DMS53 treated with DMSO at 0.1 percent for 48 hours (cell line): ENCODE measurements around the gene ROBO3.

Experiments
- DNase-seq: peaks from one replicate; lab custom pipeline; 2025; ENCODE audit not compliant: unreplicated experiment; lab: John Stamatoyannopoulos, UW

ROBO3 gene, protein sequence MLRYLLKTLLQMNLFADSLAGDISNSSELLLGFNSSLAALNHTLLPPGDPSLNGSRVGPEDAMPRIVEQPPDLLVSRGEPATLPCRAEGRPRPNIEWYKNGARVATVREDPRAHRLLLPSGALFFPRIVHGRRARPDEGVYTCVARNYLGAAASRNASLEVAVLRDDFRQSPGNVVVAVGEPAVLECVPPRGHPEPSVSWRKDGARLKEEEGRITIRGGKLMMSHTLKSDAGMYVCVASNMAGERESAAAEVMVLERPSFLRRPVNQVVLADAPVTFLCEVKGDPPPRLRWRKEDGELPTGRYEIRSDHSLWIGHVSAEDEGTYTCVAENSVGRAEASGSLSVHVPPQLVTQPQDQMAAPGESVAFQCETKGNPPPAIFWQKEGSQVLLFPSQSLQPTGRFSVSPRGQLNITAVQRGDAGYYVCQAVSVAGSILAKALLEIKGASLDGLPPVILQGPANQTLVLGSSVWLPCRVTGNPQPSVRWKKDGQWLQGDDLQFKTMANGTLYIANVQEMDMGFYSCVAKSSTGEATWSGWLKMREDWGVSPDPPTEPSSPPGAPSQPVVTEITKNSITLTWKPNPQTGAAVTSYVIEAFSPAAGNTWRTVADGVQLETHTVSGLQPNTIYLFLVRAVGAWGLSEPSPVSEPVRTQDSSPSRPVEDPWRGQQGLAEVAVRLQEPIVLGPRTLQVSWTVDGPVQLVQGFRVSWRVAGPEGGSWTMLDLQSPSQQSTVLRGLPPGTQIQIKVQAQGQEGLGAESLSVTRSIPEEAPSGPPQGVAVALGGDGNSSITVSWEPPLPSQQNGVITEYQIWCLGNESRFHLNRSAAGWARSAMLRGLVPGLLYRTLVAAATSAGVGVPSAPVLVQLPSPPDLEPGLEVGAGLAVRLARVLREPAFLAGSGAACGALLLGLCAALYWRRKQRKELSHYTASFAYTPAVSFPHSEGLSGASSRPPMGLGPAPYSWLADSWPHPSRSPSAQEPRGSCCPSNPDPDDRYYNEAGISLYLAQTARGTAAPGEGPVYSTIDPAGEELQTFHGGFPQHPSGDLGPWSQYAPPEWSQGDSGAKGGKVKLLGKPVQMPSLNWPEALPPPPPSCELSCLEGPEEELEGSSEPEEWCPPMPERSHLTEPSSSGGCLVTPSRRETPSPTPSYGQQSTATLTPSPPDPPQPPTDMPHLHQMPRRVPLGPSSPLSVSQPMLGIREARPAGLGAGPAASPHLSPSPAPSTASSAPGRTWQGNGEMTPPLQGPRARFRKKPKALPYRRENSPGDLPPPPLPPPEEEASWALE (N-terminal part only)

DNA sequence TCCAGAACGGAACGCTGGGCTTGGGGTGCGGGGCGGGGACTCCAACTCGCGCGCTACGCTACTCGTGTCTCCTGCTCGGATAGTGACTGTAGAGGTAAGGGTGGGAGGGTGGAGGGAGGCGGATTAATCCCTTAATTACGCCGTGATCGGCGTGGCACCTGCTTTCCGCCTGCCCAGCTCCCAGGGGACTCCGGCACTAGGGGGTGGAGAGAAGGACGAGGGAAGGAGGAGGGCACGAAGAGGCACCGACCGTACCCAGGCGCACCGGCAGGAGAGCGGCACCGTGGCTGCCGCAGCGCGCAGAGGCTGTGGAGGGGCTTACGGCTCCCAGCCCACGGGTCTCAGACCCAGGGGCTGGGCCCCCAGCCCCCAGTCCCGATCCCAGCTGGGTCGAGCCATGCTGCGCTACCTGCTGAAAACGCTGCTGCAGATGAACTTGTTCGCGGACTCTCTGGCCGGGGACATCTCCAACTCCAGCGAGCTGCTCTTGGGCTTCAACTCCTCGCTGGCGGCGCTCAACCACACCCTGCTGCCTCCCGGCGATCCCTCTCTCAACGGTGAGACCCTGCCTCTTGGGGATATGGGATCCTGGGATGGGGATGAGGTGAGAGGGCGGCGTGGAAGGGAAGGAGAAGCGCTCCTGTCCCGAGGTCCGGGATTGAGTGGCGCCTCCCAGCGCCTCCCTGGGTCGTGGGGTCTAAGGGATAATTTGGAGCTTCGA, at the start of gene ROBO3:
TSS of gene ROBO3 (plus strand) at position 252 of the 721 bp plus-strand sequence. CDS start at position 398, 146 bp downstream.
- no peak for DNase-seq

DNA sequence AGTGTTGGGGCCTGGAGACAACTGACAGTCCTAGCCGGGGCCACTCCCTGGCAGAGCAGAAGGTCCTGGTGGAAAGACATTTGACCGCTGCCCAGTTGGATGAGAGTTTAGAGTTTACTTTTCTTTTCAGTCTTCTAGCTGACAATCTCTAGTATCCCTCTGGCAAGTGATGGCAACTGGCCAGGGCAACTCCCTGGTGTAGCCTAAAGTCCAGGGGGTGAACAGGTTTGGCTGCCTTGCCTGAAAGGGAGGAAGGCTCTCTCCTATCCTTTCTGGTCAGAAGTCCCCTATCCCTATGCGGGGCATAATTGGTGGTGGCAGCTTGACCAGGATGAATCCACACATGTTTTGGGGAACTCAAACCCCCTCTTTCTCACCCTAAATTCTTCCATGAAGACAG, 48.2 kb upstream of the ROBO3 start:
- DNase-seq: no peak

DNA sequence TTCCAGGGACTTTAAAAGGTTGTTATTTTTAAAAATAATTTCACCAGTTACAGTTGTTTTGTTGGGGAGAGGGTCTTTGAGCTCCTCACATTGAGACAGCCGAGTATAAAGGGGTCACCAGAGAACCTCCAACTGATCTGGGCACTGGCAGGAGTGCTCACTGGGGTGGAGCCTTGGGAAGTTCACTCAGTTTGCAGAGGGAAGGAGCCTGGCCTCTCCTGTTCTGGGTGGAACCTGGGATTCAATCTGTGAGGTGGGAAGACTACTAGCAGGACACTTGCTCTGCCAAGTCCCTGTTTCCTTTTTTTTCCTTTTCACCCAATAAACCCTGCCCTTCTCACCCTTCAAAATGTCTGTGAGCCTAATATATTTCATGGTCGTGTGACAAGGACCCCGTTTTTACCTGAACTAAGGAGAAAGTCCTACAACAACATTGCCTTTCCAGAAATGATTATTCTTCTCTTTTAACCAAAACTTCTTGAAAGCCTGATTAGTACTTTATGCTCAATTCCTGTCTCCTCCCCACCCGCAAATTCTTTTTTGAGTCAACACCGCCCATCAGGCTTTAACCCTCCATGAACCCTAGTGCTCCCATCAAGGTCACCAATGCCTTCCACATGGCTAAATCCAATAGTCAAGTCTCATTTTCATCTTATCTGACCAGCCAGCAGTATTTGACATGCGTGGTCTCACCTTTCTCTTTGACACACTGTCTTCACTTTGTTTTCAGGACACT, 43.1 kb upstream of the ROBO3 start:
- DNase-seq: no peak

DNA sequence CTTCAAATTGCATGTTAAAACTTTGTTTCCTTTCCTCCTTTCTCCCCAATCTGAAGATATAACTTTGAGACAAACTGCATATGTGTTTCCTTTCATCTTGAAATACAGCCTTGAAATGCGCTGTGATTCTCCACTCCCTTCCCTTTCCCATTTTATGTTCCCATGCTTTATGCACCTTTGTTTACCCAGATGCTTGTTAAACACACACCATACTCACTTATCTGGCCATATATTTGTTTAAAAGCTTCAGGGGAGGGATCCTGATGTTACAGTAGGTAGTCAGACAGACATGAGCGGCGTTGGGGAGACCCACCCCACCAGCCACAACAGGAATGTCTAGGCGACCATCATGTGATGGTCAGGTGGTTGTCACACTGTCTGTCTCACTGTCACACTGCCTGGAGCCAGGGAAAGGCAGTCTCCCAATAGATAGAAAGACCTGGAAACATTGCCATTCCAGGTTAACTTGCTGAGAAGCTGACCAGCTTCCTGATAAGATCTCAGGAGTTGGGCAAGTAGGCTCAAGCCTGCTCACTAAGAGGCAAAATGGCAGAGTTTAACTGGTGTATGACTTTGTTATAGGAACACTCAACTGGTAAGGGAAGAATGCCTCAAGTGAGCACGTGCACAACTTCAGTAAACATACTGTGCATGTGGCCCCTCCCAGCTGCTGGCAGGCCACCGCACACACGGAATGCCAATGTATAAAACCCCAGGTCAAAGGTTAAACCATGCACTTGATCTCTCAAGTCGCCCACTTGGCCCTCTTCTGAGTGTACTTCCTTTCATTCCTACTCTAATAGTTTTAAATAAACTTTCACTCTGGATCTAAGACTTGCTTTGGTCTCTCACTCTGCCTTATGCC, 41.5 kb upstream of the ROBO3 start:
- peak; percentile 49 for DNase-seq

DNA sequence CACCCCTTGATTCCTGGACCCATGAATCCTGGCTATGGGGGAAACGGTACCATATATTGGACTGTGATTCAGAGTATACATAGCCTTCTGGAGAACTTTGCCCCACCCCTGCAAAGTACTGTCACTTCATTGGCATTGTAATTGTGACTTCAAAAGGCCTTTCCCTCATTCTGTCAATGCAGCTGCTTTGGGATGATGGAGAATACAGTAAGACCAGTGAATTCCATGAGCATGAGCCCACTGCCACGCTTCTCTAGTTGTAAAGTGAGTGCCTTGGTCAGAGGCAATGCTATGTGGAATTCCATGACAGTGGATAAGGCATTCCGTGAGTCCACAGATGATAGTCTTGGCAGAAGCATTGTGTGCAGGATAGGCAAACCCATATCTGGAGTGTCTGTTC, 39.4 kb upstream of the ROBO3 start:
- DNase-seq: no peak

DNA sequence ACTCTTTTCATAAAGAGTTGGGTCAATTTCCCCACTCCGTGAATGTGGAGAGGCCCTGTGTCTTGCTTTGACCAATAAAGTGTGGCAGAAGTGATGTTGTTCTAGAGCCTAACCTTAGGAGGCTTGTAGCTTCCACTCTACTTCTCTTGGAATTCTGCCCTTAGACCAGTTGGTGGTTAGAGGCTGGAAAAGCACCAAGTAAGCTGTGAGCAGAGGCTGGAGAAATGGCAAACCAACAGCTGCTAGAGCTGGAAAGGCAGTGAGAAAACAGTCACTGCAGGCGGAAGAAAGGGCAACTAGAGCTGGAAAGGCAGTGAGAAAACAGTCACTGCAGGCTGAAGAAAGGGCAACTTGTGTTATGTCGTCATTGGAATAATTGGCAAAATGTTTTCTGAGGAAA, 35.2 kb upstream of the ROBO3 start:
- no peak for DNase-seq

DNA sequence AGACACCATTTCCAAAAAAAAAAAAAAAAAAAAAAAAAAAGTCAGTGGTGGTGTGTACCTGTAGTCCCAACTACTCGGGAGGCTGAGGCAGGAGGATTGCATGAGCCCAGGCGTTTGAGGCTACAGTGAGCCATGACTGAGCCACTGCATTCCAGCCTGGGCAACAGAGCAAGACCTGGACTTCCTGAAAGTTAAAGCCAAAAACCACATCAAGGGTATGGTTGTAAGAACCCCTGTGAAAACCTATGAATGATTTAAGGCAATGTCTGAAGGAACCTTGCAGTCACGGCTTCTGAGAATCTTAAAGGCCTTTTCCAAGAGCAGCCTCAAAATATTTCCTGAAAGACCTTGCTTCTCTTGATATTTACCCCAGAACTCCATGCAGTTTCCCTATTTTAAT, 34.5 kb upstream of the ROBO3 start:
- no peak for DNase-seq

DNA sequence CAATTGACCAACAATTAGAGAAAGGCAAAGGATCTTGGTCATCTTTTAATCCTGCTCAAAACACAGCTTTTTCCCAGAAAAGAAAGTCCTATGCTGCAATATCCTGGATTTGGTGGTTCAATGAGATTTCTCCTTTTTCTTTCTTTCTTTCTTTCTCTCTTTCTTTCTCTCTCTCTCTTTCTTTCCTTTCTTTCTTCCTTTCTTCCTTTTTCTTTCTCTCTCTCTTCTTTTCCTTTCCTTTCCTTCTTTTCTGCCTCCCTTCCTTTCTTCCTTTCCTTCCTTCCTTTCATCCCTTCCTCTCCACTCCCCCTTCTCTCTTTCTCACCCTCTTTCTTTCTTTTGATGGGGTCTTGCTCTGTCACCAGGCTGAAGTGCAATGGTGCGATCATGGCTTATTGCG, 33.3 kb upstream of the ROBO3 start:
- no peak for DNase-seq

DNA sequence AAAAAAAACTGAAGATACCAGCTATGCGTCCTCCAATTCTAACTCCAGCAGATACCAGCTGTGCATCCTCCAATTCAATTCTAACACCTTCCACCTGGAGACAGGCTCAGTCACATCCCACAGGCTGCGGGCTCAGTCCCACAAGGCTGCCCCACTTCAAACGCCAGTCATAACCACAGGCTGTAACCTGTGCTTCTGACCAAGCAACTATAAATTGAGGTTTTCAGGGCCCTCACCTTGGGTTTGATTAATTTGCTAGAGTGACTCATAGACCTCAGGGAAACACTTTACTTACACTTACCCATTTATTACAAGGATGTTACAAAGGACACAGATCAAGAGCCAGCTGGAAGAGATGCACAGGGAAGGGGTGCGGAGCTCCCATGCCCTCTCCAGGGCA, 32.7 kb upstream of the ROBO3 start:
- DNase-seq: no peak

DNA sequence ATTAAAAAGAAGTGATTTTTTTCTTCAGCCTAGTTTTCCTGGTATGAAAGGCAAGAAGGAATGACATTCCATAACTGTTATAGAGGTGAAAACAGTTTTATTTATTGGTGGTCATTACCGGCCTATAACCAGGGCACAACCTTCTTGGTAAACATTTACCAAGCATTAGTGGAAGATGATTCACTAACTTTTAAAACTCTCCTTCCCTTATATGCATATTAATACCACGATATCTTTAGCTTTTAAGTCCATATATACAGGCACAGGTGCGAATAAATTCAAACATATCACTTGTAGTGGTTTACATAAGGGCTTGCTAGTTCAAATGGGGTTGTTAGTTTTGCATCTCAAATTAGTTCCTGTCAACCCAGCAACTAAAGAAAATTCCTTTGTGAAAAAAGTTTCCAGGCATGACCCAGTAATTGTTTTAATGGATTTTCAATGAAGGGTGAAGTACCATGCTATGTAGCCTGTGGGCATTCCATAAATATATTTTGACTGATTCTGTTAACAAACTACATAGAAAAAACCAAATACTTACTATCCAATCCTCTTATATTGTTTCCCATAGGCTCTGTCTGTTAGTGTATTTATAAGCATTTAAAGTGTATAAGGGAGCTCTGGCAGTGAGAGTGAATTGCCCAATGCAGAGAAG, 30.6 kb upstream of the ROBO3 start:
- DNase-seq: no peak

DNA sequence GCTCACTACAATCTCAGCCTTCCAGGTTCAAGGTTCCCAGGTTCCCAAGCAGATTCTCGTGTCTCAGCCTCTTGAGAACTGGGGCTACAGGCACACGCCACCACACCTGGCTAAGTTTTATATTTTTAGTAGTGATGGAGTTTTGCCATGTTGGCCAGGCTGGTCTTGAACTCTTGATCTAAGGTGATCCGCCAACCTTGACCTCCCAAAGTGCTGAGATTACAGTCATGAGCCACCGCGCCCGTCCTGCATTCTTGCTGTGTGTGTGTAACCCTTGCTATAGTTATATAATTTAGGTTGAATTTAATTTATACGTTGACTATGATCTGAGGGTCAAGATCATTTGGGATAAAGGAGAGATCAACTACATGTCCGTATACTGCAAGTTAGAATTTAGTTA, 29.3 kb upstream of the ROBO3 start:
- DNase-seq: no peak

DNA sequence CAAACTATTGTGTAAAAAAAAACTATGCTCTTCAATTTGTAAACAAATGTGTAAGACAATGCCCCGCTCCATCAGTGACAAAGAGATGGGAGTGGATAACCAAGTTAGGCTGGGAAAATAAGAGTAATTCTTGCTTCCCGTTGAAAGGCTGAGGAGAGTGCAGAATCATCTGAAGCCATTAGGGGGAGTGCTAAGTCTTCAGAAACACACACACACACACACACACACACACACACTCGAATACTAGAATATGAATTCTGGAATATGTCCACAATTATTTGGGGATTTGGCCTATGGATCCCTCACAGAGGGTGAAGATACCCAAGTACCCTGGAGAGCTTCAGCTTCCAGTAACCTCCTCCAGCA, 27.8 kb upstream of the ROBO3 start:
- DNase-seq: peak; percentile 55

DNA sequence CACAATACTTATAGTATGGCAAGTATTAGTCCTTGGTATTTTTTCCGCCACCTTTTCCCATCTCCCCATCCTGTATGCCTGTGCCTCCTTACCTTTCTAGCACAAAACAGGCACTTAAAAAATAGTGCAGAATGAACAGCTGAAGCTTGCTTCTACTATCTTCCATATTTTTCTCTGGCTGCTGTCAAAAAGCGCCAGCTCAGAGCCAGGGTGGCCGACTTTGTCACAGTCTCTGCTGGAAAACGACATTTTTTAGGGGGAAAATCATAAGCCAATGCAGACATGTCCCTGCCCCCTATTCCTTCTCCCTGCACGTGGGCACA, 26.5 kb upstream of the ROBO3 start:
- no peak for DNase-seq

DNA sequence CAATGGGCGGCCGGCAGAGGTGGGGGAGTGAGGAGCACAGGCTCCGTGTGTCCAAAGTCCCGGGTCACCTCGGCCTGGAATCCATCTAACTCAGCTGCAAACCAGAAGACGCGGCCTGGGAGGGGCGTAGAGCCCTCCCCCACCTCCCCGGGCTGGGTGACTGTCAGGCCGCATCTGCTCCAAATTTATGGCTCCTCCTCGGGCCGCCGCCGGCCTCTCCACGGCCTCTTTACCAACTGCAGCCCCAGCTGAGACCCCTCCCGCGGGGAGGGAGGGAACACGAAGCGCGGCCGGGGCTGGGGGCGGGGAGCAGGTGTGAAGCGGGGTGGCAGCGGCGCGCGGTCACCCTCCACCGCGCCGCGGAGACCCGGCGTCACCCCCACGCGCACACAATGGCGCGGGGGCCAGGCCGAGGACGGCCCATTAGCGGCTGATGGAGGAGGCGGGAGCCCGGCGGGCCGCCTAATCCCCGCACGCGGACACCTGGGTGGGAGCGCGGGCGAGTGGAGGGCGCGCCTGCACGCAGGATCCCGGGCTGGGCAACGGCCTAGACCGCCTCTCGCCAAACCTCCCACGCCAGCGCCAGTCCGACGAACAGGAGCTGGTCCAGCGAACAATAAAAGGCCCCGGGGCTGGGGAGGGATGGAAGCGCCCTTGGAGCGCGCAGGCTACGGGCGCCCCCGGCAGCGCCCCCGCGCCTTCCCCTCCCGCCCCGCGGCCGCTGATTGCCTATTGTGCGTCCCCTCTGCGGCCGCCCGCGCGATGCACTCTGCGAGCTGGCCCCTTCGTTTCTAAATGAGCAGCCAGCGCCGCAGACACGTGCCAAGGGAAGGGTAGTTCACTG, 25.9 kb upstream of the ROBO3 start:
- no peak for DNase-seq

DNA sequence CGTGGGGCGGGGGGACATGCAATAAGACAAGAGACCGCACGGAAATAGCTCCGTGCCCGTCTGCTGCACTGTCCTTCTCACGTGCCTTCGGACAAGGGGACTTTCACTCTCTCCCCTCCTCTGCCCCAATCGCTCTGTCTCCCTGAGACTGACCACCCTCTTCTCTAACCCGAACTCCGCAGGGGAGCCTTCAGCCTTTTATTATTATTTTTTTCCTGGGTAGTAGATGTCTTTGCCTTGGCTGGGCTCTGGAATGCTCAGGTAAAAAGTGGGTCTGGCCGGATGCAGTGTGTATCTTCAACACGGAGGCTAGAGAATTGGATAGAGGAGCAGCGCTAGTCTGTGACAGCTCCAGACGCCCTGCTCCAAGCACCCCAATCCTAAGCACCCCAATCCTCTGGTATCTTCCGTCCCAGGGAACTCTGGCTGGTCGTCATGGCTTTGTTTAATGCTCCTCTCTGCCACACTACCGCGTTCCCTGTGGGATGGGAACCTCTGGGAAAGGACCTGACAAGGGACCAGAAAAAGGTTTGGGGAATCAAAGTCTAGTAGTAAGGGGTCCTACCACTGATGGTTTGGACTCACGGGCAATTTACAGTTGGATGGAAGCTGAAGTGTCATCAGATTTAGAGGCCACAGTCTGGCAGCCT, 25.1 kb upstream of the ROBO3 start:
- DNase-seq: no peak

DNA sequence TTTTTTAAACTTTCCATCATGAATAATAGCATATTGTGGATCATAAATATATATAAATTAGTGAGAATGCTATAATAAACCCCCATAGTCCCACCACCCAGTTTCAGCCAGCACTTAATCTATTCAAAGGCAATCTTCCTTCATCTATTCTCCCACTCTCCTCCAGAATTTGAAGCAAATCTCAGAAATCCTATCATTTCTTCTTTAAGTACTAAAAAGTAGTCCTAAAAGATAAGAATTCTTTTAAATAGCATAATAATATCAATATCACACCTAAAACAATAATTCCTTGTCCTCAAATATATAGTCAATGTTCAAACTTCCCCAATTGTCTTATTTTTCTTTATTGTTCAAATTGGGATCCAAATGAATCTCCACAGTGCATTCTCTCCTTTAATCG, 24.6 kb upstream of the ROBO3 start:
- DNase-seq: no peak

DNA sequence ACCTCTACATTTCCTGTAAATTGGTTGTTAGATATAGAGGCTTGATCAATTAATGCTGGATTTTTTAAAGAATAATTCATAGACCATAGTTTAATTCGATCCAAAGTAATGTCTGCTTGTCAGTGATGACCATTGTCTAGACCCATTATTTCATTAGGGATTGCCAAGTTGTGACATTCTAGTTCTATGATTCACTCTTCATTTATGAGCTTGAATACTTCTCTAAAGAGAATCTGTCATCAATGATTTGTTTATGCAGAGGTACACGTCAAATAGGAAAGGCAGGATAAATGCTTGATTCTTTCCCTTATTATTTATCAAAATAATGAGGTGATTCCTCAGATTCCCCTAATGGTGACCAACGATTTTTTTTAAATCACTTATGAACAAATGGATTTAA, 24.0 kb upstream of the ROBO3 start:
- no peak for DNase-seq
